Measurements from ENCODE around the gene ZC3HAV1L. TPM values are rescaled to one million over a fixed set of nuclear protein-coding genes. Genes with fewer than 3 reads are reported as not detected.

Gene ZC3HAV1L
- total RNA-seq, 1 experiment from 2014 or later: 11.8 TPM

DNA sequence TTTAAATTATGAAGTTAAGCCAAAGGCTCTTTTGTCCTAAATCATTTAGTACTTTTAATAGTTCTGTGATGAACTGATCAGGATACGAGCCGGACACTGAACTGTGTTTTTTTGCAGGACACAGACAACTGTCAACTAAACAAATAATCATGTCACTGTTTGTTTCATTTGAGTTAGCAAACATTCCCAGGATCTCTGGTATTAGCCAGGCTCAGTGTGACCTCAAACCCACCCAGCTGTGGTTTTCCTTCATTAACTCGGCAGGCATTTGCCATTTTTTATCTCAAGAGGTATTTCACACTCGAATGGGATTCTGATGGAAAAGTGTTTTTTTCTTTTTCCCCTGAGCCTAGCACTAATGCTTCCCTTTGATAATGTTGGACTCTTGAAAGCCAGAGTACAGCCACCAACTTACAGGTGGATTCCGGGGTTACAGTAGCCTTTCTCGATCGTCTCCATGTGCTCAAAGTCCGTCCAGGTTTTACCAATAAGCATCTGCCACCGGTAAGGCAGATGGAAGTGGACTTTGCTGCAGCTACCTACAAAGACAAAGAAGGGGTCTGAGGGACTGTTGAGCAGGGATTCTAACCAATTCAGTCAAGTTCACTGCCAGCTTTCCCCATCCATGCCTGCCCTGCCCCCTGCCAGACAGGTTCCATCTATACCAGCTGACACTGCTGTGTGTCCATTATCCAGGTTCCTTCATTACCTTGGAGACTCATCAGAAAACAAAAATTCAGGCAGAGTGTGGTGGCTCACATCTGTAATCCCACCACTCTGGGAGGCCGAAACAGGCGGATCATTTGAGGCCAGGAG is 40.2 kb upstream of the ZC3HAV1L start:
- Histone ChIP-seq H3K4me2 (ENCODE audit: low read length) (no peak overlapping the region), H3K9ac (ENCODE audit: low read length) (no peak overlapping the region), H3K79me2 (ENCODE audit: insufficient read depth, low read length) (no peaks in the 10 kb centered on the region), H3K4me1 (ENCODE audit: control insufficient read depth in 1 of 2, insufficient read depth in 2 of 2, low read length in 2 of 2) (0 out of 4 replicates have a peak, but pooled peaks cover 0 to 3% of the 10 kb centered on the region in 2 experiments), H3K27me3 (ENCODE audit: insufficient read depth, low read length) (no peaks in the 10 kb centered on the region), H3K27ac (ENCODE audit: low read depth, low read length) (no peak overlapping the region), H3K9me2 (ENCODE audit: insufficient read depth) (no peaks in the 10 kb centered on the region), H3K36me3 (ENCODE audit: control insufficient read depth in 1 of 2, insufficient read depth in 2 of 2, low read length in 2 of 2) (peaks cover 16 to 31% of the 10 kb centered on the region in 2 experiments; a peak in 3 of 4 replicates), H3K4me3 (replicated peaks in 1 of 2; ENCODE audit: low read depth in 1 of 2, low read length in 2 of 2) (no peak overlapping the region), H2AFZ (ENCODE audit: low read depth, low read length, poor library complexity, severe bottlenecking) (no peak overlapping the region), H4K20me1 (ENCODE audit: insufficient read depth) (no peaks in the 10 kb centered on the region), H3K9me3 (ENCODE audit: control insufficient read depth in 1 of 2, insufficient read depth in 1 of 2, low read depth in 1 of 2, low read length in 2 of 2) (no peaks in the 10 kb centered on the region)
- intact Hi-C loops (cut with micrococcal nuclease): loop anchor here (1.0 kb wide), 2 partner anchors 59 to 190 kb away; no protein-coding TSS in a partner anchor
- ATAC-seq (no peak), DNase-seq (ENCODE audit: low read depth, low spot score) (no peak)
- ChIA-PET POLR2A (no interaction called here), CTCF (interaction anchor here (1.0 to 2.3 kb wide), 11 partner anchors 8 to 915 kb away, joined by 3 to 29 read pairs (median 4); no protein-coding TSS in a partner anchor), RAD21 (ENCODE audit: low non-redundant PET in 1 of 2, low total read pairs in 2 of 2, uncharacterized antibody in 2 of 2, unreplicated experiment in 2 of 2) (no interaction called here)
- no TSS peak for BruUV-seq (replicated peaks)
- TF ChIP-seq ZNF274 (IDR thresholded peaks at IDR 0.05; ENCODE audit: low read depth, low read length) (no peak), ELF1 (IDR thresholded peaks at IDR 0.05; ENCODE audit: borderline replicate concordance, low read depth) (no peak), POLR2AphosphoS5 (IDR thresholded peaks at IDR 0.05; ENCODE audit: low read depth, low read length) (no peak), RAD21 (IDR thresholded peaks at IDR 0.05; ENCODE audit: low read depth) (no peak), POLR2A (IDR thresholded peaks at IDR 0.05; ENCODE audit: borderline replicate concordance, extremely low read depth, insufficient read depth, insufficient read length) (no peak), CEBPB (IDR thresholded peaks at IDR 0.05; ENCODE audit: low read depth) (no peak), ZFX (IDR thresholded peaks at IDR 0.05) (no peak), CBX3 (IDR thresholded peaks at IDR 0.05; ENCODE audit: low read depth) (no peak), JUND (IDR thresholded peaks at IDR 0.05) (no peak), TCF7L2 (IDR thresholded peaks at IDR 0.05; ENCODE audit: borderline replicate concordance, extremely low read depth, insufficient read depth, insufficient read length) (no peak), EZH2phosphoT487 (IDR thresholded peaks at IDR 0.05; ENCODE audit: borderline replicate concordance) (no peak), SRF (IDR thresholded peaks at IDR 0.05; ENCODE audit: low read depth) (no peak), FOSL1 (IDR thresholded peaks at IDR 0.05; ENCODE audit: low read depth) (no peak), CTCF (IDR thresholded peaks at IDR 0.05 in 2 of 3, conservative IDR thresholded peaks at IDR 0.05 in 1 of 3; ENCODE audit: borderline replicate concordance in 1 of 3, insufficient read depth in 1 of 3, low read depth in 2 of 3, low read length in 2 of 3) (no peak), SIN3A (IDR thresholded peaks at IDR 0.05; ENCODE audit: low read depth) (no peak), EGR1 (IDR thresholded peaks at IDR 0.05; ENCODE audit: low read depth) (no peak)
- TF ChIP-seq, protein P1, sequence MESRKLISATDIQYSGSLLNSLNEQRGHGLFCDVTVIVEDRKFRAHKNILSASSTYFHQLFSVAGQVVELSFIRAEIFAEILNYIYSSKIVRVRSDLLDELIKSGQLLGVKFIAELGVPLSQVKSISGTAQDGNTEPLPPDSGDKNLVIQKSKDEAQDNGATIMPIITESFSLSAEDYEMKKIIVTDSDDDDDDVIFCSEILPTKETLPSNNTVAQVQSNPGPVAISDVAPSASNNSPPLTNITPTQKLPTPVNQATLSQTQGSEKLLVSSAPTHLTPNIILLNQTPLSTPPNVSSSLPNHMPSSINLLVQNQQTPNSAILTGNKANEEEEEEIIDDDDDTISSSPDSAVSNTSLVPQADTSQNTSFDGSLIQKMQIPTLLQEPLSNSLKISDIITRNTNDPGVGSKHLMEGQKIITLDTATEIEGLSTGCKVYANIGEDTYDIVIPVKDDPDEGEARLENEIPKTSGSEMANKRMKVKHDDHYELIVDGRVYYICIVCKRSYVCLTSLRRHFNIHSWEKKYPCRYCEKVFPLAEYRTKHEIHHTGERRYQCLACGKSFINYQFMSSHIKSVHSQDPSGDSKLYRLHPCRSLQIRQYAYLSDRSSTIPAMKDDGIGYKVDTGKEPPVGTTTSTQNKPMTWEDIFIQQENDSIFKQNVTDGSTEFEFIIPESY (IDR thresholded peaks at IDR 0.05; ENCODE audit: extremely low read depth, insufficient replicate concordance, low read length): no peak
- TF ChIP-seq, protein P2, sequence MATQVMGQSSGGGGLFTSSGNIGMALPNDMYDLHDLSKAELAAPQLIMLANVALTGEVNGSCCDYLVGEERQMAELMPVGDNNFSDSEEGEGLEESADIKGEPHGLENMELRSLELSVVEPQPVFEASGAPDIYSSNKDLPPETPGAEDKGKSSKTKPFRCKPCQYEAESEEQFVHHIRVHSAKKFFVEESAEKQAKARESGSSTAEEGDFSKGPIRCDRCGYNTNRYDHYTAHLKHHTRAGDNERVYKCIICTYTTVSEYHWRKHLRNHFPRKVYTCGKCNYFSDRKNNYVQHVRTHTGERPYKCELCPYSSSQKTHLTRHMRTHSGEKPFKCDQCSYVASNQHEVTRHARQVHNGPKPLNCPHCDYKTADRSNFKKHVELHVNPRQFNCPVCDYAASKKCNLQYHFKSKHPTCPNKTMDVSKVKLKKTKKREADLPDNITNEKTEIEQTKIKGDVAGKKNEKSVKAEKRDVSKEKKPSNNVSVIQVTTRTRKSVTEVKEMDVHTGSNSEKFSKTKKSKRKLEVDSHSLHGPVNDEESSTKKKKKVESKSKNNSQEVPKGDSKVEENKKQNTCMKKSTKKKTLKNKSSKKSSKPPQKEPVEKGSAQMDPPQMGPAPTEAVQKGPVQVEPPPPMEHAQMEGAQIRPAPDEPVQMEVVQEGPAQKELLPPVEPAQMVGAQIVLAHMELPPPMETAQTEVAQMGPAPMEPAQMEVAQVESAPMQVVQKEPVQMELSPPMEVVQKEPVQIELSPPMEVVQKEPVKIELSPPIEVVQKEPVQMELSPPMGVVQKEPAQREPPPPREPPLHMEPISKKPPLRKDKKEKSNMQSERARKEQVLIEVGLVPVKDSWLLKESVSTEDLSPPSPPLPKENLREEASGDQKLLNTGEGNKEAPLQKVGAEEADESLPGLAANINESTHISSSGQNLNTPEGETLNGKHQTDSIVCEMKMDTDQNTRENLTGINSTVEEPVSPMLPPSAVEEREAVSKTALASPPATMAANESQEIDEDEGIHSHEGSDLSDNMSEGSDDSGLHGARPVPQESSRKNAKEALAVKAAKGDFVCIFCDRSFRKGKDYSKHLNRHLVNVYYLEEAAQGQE (IDR thresholded peaks at IDR 0.05; ENCODE audit: low read depth): no peak
